Heart right ventricle (tissue), 16 donors: ENCODE measurements around the gene PRKCE. TPM values are rescaled to one million over a fixed set of nuclear protein-coding genes. Genes with fewer than 3 reads are reported as not detected.

Experiments used
- ATAC-seq, 8 donors: fragments of 200-7000 bp; cut with Tn5 transposase; one replicate each; pipeline ENCODE4 v1.9.1; 2020; ENCODE audit warnings: mild to moderate bottlenecking in 8 of 8, moderate library complexity in 8 of 8, moderate number of reproducible peaks in 1 of 8
- DNase-seq, 2 donors: peaks; one replicate each; pipeline ENCODE4 v3.0.0-alpha.2; 2020
- H3K27ac ChIP-seq, 10 donors: fragments of 200-600 bp; sonication (generic) in 2 of 10; one replicate each; pipeline versions ENCODE4 v1.5.0 to v1.8.0; 2020 to 2022; ENCODE audit warnings: mild to moderate bottlenecking in 3 of 10
- H3K27me3 ChIP-seq, 7 donors: fragments of 200-600 bp; one replicate each; pipeline ENCODE4 v1.8.0; 2021 to 2022; ENCODE audit warnings: mild to moderate bottlenecking in 2 of 7
- H3K36me3 ChIP-seq, 9 donors: fragments of 200-600 bp; sonication (generic) in 1 of 9; one replicate each; pipeline versions ENCODE4 v1.5.0 to v1.8.0; 2020 to 2022; ENCODE audit warnings: mild to moderate bottlenecking in 2 of 9
- H3K4me1 ChIP-seq, 9 donors: fragments of 200-600 bp; sonication (generic) in 1 of 9; one replicate each; pipeline versions ENCODE4 v1.5.0 to v1.8.0; 2020 to 2022; ENCODE audit warnings: mild to moderate bottlenecking in 4 of 9
- H3K4me3 ChIP-seq, 10 donors: fragments of 200-600 bp; sonication (generic) in 2 of 10; one replicate each; pipeline versions ENCODE4 v1.5.0 to v1.8.0; 2020 to 2022; ENCODE audit warnings: mild to moderate bottlenecking in 7 of 10, moderate library complexity in 2 of 10
- H3K9me3 ChIP-seq, 11 donors: fragments of 200-600 bp in 10 of 11; sonication (generic) in 2 of 11; one replicate each; pipeline versions ENCODE4 v1.5.0 to v1.8.0; 2013 to 2022; ENCODE audit warnings: mild to moderate bottlenecking in 2 of 11, control low read depth in 1 of 11, moderate library complexity in 1 of 11
- CTCF ChIP-seq, 9 donors: fragments of 200-600 bp; sonication (generic) in 2 of 9; IDR thresholded peaks; one replicate each; pipeline versions ENCODE4 v1.5.0 to v1.8.0; 2021 to 2022; ENCODE audit warnings: antibody characterized with exemption in 9 of 9, mild to moderate bottlenecking in 5 of 9, moderate library complexity in 1 of 9
- WGBS, 2 donors: extraction: QIAGEN DNeasy Blood & Tissue Kit; methylation state at CpG; one replicate each; pipeline ENCODE4 v1.1.7; 2013; ENCODE audit warnings: inconsistent platforms in 1 of 2; 5-methylcytosine and 5-hydroxymethylcytosine counted together
- intact Hi-C, 10 donors: fragments of 100-400 bp; cut with DNase I; formaldehyde crosslinking; loops; one replicate each; pipeline versions ENCODE4 v1.11.1 to v1.14.2; 2022
- polyA plus RNA-seq, 2 donors: library from polyadenylated mRNA; stranded (reverse); fragments of 200-250 nt; gene quantifications; one replicate each; pipeline ENCODE4 v1.2.3, GENCODE V29; 2013
- total RNA-seq, 10 donors: library from RNA; stranded (reverse); fragmentation: NEBNext Ultra II Directional in 3 of 10; extraction: Animal tissue kit (Norgen Biotek cat#: 25700) in 3 of 10; gene quantifications; one replicate each; pipeline versions ENCODE4 v1.2.1 to v1.2.4, GENCODE V29; 2021 to 2023
- donor health status: Arrhythmogenic right ventricular cardiomyopathy.
- donor health status: ischemic (EF 13 %, LVEDD 7.1; RV severe dilation, severe dysfunction).
- donor health status: healthy with polysubstance abuse.
- donor health status: DM: no; HTN: yes; CAD: no.
- donor health status: DM: no; HTN: no; CAD: no.
- donor health status: ischemic (EF 25% LVEDD 6.9; RV normal size, moderate dysfunction).
- donor health status: ischemic (EF 25% LVEDD 5.7; RV mildly dilated, moderate dysfunction).
- donor health status: healthy.
- donor health status: DM: yes; HTN: yes; CAD: no.
- donor health status: Ischemic cardiomyopathy.
- donor health status: ischemic (EF 35%, LVEDD 5.7; RV mildly dilated, moderate dysfunction).
- donor health status: nonischemic (EF 11% LVEDD 7.7; RV severe dilation, severe dysfunction).
- donor health status: DM: yes; HTN: yes; CAD: no.
- donor health status: PGD.
- donor health status: ischemic (EF 29% LVEDD 5.4; RV normal size, mild dysfunction).
- donor health status: nonischemic (EF 23%, LVEDD 6.1; RV moderate dilation, normal function).

PRKCE gene
- total and polyA plus RNA-seq, 12 donors = 3.7 to 22.7 (median 16.7) TPM

- Histone ChIP-seq H3K27ac (no peak overlapping the region), H3K36me3 (no peaks in the 10 kb centered on the region), H3K4me3 (no peak overlapping the region), H3K27me3 (no peaks in the 10 kb centered on the region), H3K9me3 (no peaks in the 10 kb centered on the region), H3K4me1 (peaks cover 3 to 21% (median 12%) of the 10 kb centered on the region in 9 donors)
- intact Hi-C loops = no loop called here
- 81 to 82% methylated on average over 2 of the region's 2 CpGs for WGBS, 2 donors
- ATAC-seq = no peak
- TF ChIP-seq CTCF (IDR thresholded peaks at IDR 0.05) = no peak
- no peak for DNase-seq
Observed at GRCh38 chr2:45612731-45613130, 38.7 kb upstream of the PRKCE start.

GRCh38 chr2:45614330-45614729, 37.1 kb upstream of the PRKCE start:
- Histone ChIP-seq H3K4me3 (no peak overlapping the region), H3K27me3 (no peaks in the 10 kb centered on the region), H3K9me3 (no peaks in the 10 kb centered on the region), H3K27ac (no peak overlapping the region), H3K4me1 (peaks cover 3 to 19% (median 12%) of the 10 kb centered on the region in 9 donors), H3K36me3 (no peaks in the 10 kb centered on the region)
- no peak for DNase-seq
- TF ChIP-seq CTCF (IDR thresholded peaks at IDR 0.05) = no peak
- intact Hi-C loops = no loop called here
- 45 to 57% methylated on average over 1 of the region's 1 CpG for WGBS, 2 donors
- no peak for ATAC-seq

GRCh38 chr2:45614871-45615415, 36.5 kb upstream of the PRKCE start:
- intact Hi-C loops = no loop called here
- no peak overlapping the region for H3K4me3 ChIP-seq
- H3K9me3 ChIP-seq = no peaks in the 10 kb centered on the region
- 81 to 86% methylated on average over 3 of the region's 3 CpGs for WGBS, 2 donors
- H3K27me3 ChIP-seq = no peaks in the 10 kb centered on the region
- peaks cover under 1 to 13% (median 10%) of the 10 kb centered on the region in 9 donors for H3K4me1 ChIP-seq
- no peaks in the 10 kb centered on the region for H3K36me3 ChIP-seq
- H3K27ac ChIP-seq = no peak overlapping the region
- no peak for ATAC-seq
- TF ChIP-seq CTCF (IDR thresholded peaks at IDR 0.05) = no peak
- DNase-seq = no peak

GRCh38 chr2:45616658-45617411, 34.6 kb upstream of the PRKCE start:
- TF ChIP-seq CTCF (IDR thresholded peaks at IDR 0.05) = no peak
- Histone ChIP-seq H3K27me3 (no peaks in the 10 kb centered on the region), H3K27ac (no peak overlapping the region), H3K4me3 (no peak overlapping the region), H3K9me3 (no peaks in the 10 kb centered on the region), H3K4me1 (peaks cover 0 to 5% (median under 1%) of the 10 kb centered on the region in 9 donors), H3K36me3 (no peaks in the 10 kb centered on the region)
- no peak for DNase-seq
- intact Hi-C loops = no loop called here
- no peak for ATAC-seq
- WGBS, 2 donors = 53 to 54% methylated on average over 4 of the region's 4 CpGs
